Neutrophil (primary cell): ENCODE measurements around the gene ITPK1.

Experiments used
- H3K27ac ChIP-seq: fragments of 200-600 bp; sonication (generic); 2 replicates; pipeline ENCODE4 v1.5.1; 2016; ENCODE audit warnings: mild to moderate bottlenecking, moderate library complexity
- H3K27me3 ChIP-seq: fragments of 200-600 bp; sonication (generic); 2 replicates; pipeline ENCODE4 v1.6.0; 2016; ENCODE audit warnings: mild to moderate bottlenecking
- H3K36me3 ChIP-seq: fragments of 200-600 bp; sonication (generic); 2 replicates; pipeline ENCODE4 v1.5.1; 2017
- H3K4me1 ChIP-seq, 2 experiments: fragments of 200-600 bp in 1 of 2; sonication (generic) in 1 of 2; 1 replicate in 1 of 2; 2 replicates in 1 of 2; pipeline versions ENCODE4 v1.5.1 to v1.6.1; 2013 to 2016; ENCODE audit warnings: low read depth in 1 of 2, low read length in 1 of 2, mild to moderate bottlenecking in 1 of 2, moderate library complexity in 1 of 2; ENCODE audit not compliant: control insufficient read depth in 1 of 2, insufficient read depth in 1 of 2
- H3K4me3 ChIP-seq, 2 experiments: fragments of 200-600 bp in 1 of 2; sonication (generic) in 1 of 2; 1 replicate in 1 of 2; 2 replicates in 1 of 2; pipeline ENCODE4 v1.5.1; 2013 to 2016; ENCODE audit warnings: low read depth in 1 of 2, low read length in 1 of 2, mild to moderate bottlenecking in 1 of 2, moderate library complexity in 1 of 2
- H3K9me3 ChIP-seq: fragments of 200-600 bp; sonication (generic); 2 replicates; pipeline ENCODE4 v1.5.1; 2016
- CTCF ChIP-seq: fragments of 200-600 bp; sonication (generic); IDR thresholded peaks from 2 replicates; pipeline ENCODE4 v1.5.1; 2016; ENCODE audit warnings: antibody characterized with exemption

ITPK1 gene

GRCh38 chr14:93072659-93073357 is 42.9 kb downstream of the ITPK1 start:
- Histone ChIP-seq H3K4me1 (peaks cover 49 to 57% of the 10 kb centered on the region in 2 experiments), H3K36me3 (no peaks in the 10 kb centered on the region)

GRCh38 chr14:93068711-93069110 is 47.0 kb downstream of the ITPK1 start:
- no peak overlapping the region for H3K4me3 ChIP-seq
- H3K27me3 ChIP-seq, result no peaks in the 10 kb centered on the region
- no peak for TF ChIP-seq CTCF
- H3K9me3 ChIP-seq, result no peaks in the 10 kb centered on the region
- peaks cover 30 to 32% of the 10 kb centered on the region in 2 experiments for H3K4me1 ChIP-seq
- H3K27ac ChIP-seq, result no peak overlapping the region
- no peaks in the 10 kb centered on the region for H3K36me3 ChIP-seq

More at GRCh38 chr14:93072659-93073357, 42.9 kb downstream of the ITPK1 start:
- Histone ChIP-seq H3K27ac (peak overlapping the region; percentile 98), H3K27me3 (no peaks in the 10 kb centered on the region), H3K9me3 (no peaks in the 10 kb centered on the region), H3K4me3 (peak overlapping the region; percentile 62)
- TF ChIP-seq CTCF, result no peak

- H3K27me3 ChIP-seq, result no peaks in the 10 kb centered on the region
- no peak for TF ChIP-seq CTCF
- H3K27ac ChIP-seq, result no peak overlapping the region
- H3K4me3 ChIP-seq, result no peak overlapping the region
- peaks cover 19 to 26% of the 10 kb centered on the region in 2 experiments for H3K4me1 ChIP-seq
- H3K9me3 ChIP-seq, result no peaks in the 10 kb centered on the region
- no peaks in the 10 kb centered on the region for H3K36me3 ChIP-seq
Measured at GRCh38 chr14:93067088-93067487, 48.6 kb downstream of the ITPK1 start.

GRCh38 chr14:93065272-93065730 is 50.4 kb downstream of the ITPK1 start:
- Histone ChIP-seq H3K36me3 (no peaks in the 10 kb centered on the region), H3K27ac (no peak overlapping the region), H3K9me3 (no peaks in the 10 kb centered on the region), H3K27me3 (no peaks in the 10 kb centered on the region), H3K4me3 (no peak overlapping the region), H3K4me1 (peaks cover 22 to 31% of the 10 kb centered on the region in 2 experiments)
- no peak for TF ChIP-seq CTCF

- H3K9me3 ChIP-seq, result no peaks in the 10 kb centered on the region
- no peak overlapping the region for H3K4me3 ChIP-seq
- H3K27ac ChIP-seq, result no peak overlapping the region
- H3K27me3 ChIP-seq, result no peaks in the 10 kb centered on the region
- TF ChIP-seq CTCF, result no peak
- H3K36me3 ChIP-seq, result no peaks in the 10 kb centered on the region
- peaks cover 22 to 35% of the 10 kb centered on the region in 2 experiments for H3K4me1 ChIP-seq
Measured at GRCh38 chr14:93064411-93065271, 51.1 kb downstream of the ITPK1 start.
